ENCODE data around the gene NUP62. TPM values are rescaled to one million over a fixed set of nuclear protein-coding genes. Genes with fewer than 3 reads are reported as not detected.

The NUP62 gene
- polyA plus RNA-seq, 1 donor (not counting 4 experiments of a cell fraction or from before 2014, with no cell fraction given) = 12.9 TPM

GRCh38 chr19:49957262-49957915, 28.1 kb upstream of the NUP62 start:
- no peak overlapping the region for H2AFZ ChIP-seq (ENCODE audit: control insufficient read depth, low read length)
- H4K20me1 ChIP-seq (ENCODE audit: control insufficient read depth, extremely low read depth, insufficient read depth, low read length) = no peaks in the 10 kb centered on the region
- H3K4me1 ChIP-seq (ENCODE audit: control insufficient read depth, extremely low read depth, insufficient read depth, low read length) = no peaks in the 10 kb centered on the region
- no peaks in the 10 kb centered on the region for H3K9me3 ChIP-seq (ENCODE audit: control insufficient read depth, low read depth, low read length)
- TF ChIP-seq EZH2 (IDR thresholded peaks at IDR 0.05; ENCODE audit: low read length) (no peak), CTCF (optimal IDR thresholded peaks at IDR 0.05 in 1 of 3, IDR thresholded peaks at IDR 0.05 in 1 of 3, conservative IDR thresholded peaks at IDR 0.05 in 1 of 3; ENCODE audit: extremely low read depth in 1 of 3, insufficient read depth in 2 of 3, low read length in 3 of 3) (no peak)
- H3K4me2 ChIP-seq (ENCODE audit: control insufficient read depth, extremely low read depth, insufficient read depth, low read depth, low read length) = no peak overlapping the region
- H3K79me2 ChIP-seq (ENCODE audit: control insufficient read depth, insufficient read depth, low read length) = no peaks in the 10 kb centered on the region
- FAIRE-seq (no peak), DNase-seq (ENCODE audit: low read depth, low spot score) (no peak)
- H3K4me3 ChIP-seq (ENCODE audit: control insufficient read depth in 2 of 3, extremely low read depth in 1 of 3, insufficient read depth in 2 of 3, low read depth in 1 of 3, low read length in 3 of 3) = no peak overlapping the region
- no peaks in the 10 kb centered on the region for H3K36me3 ChIP-seq (ENCODE audit: control insufficient read depth in 2 of 2, extremely low read depth in 1 of 2, insufficient read depth in 2 of 2, low read length in 2 of 2)
- H3K9me1 ChIP-seq (ENCODE audit: control insufficient read depth, extremely low read depth, insufficient read depth, low read length) = no peaks in the 10 kb centered on the region
- H3K27me3 ChIP-seq (ENCODE audit: control insufficient read depth, extremely low read depth, insufficient read depth, low read length) = peaks cover 9% of the 10 kb centered on the region
- H3K27ac ChIP-seq (ENCODE audit: control insufficient read depth, insufficient read depth, low read length) = no peak overlapping the region
- no peak overlapping the region for H3K9ac ChIP-seq (ENCODE audit: control insufficient read depth, extremely low read depth, insufficient read depth, low read length)
- dilution Hi-C loops (cut with MboI; ENCODE audit: extremely low pct_ligation_motif_present, low sequenced_read_pairs) = no loop called here

- Histone ChIP-seq H3K9me1 (ENCODE audit: control insufficient read depth, extremely low read depth, insufficient read depth, low read length) (no peaks in the 10 kb centered on the region), H2AFZ (ENCODE audit: control insufficient read depth, low read length) (no peak overlapping the region), H3K9me3 (ENCODE audit: control insufficient read depth, low read depth, low read length) (no peaks in the 10 kb centered on the region), H4K20me1 (ENCODE audit: control insufficient read depth, extremely low read depth, insufficient read depth, low read length) (no peaks in the 10 kb centered on the region), H3K79me2 (ENCODE audit: control insufficient read depth, insufficient read depth, low read length) (no peaks in the 10 kb centered on the region), H3K4me1 (ENCODE audit: control insufficient read depth, extremely low read depth, insufficient read depth, low read length) (no peaks in the 10 kb centered on the region), H3K27me3 (ENCODE audit: control insufficient read depth, extremely low read depth, insufficient read depth, low read length) (peaks cover 9% of the 10 kb centered on the region), H3K4me2 (ENCODE audit: control insufficient read depth, extremely low read depth, insufficient read depth, low read depth, low read length) (no peak overlapping the region), H3K9ac (ENCODE audit: control insufficient read depth, extremely low read depth, insufficient read depth, low read length) (no peak overlapping the region), H3K27ac (ENCODE audit: control insufficient read depth, insufficient read depth, low read length) (no peak overlapping the region), H3K4me3 (ENCODE audit: control insufficient read depth in 2 of 3, extremely low read depth in 1 of 3, insufficient read depth in 2 of 3, low read depth in 1 of 3, low read length in 3 of 3) (no peak overlapping the region), H3K36me3 (ENCODE audit: control insufficient read depth in 2 of 2, extremely low read depth in 1 of 2, insufficient read depth in 2 of 2, low read length in 2 of 2) (no peaks in the 10 kb centered on the region)
- FAIRE-seq (no peak), DNase-seq (ENCODE audit: low read depth, low spot score) (no peak)
- dilution Hi-C loops (cut with MboI; ENCODE audit: extremely low pct_ligation_motif_present, low sequenced_read_pairs) = no loop called here
- no peak for TF ChIP-seq CTCF (optimal IDR thresholded peaks at IDR 0.05 in 1 of 3, IDR thresholded peaks at IDR 0.05 in 1 of 3, conservative IDR thresholded peaks at IDR 0.05 in 1 of 3; ENCODE audit: extremely low read depth in 1 of 3, insufficient read depth in 2 of 3, low read length in 3 of 3)
Observed at GRCh38 chr19:49956115-49956495, 26.8 kb upstream of the NUP62 start.

Measured in keratinocyte (primary cell).